Measurements from ENCODE around the gene YPEL3.

The YPEL3 gene

DNA sequence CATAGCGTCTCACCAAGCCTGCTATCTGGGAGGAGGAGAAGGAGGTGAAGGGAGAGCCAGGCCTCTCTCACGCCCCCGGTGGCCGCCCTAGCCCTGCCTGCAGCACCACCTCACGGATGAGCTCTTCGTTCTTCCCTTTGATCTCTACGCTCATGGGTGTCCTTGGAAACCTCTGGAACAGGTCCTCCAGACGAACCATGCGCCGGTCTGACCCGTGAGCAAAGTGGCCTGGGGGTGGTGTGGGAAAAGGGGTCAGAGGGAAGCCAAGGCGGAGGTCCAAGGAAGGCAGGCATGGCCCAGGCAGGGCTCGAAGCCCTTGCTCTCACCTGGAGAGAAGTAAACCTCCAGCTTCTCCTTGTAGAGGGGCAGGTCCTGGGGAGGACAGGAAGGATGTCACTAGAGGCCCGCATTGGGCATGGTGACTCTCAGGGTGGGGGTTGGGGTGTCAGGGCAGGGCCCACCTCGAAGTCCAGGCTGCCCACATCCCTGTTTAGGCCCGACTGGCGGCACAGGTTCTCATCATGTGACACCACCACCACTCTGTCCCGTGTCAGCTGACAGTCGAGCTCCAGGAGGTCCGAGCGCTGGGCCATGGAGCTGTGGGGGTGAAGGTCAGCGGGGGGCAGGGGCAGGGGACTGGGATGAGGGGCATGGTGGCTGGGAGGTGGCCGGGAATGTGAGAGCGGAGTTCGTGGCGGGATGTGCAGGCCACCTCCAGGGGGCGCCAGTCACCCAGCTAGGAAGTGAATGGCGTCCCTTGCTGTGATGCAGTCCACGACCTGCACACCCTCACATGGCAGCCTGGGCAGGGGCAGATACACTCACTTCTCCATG lies 16.4 kb upstream of the YPEL3 start:
- H3K36me3 Mint-ChIP-seq (ENCODE audit: low read depth) = peaks cover 11% of the 10 kb centered on the region
- no peaks in the 10 kb centered on the region for H3K9me3 Mint-ChIP-seq
- no peak overlapping the region for H3K4me3 Mint-ChIP-seq
- H3K27ac Mint-ChIP-seq = no peak overlapping the region
- H3K27me3 Mint-ChIP-seq (ENCODE audit: low read depth) = no peaks in the 10 kb centered on the region
- peaks cover 11% of the 10 kb centered on the region for H3K4me1 Mint-ChIP-seq (ENCODE audit: low read depth)

DNA sequence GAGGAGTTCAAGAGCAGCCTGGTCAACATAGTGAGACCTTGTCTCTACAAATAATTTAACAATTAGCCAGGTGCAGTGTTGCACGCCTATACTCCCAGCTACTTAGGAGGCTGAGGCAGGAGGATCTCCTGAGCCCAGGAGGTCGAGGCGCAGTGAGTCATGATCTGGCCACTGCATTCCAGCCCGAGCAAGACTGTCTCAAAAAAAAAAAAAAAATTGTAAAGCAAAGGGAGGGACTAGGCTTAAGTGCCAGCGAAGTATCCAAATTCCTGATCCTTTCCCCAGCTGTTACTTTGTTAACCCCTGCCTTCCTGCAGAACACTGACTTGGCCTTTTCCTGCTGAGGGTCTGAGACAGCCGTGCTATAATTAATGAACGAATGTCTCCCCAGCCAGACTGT lies 14.6 kb upstream of the YPEL3 start:
- H3K9me3 Mint-ChIP-seq = no peaks in the 10 kb centered on the region
- H3K4me3 Mint-ChIP-seq = no peak overlapping the region
- H3K36me3 Mint-ChIP-seq (ENCODE audit: low read depth) = peaks cover 15% of the 10 kb centered on the region
- H3K4me1 Mint-ChIP-seq (ENCODE audit: low read depth) = peaks cover 11% of the 10 kb centered on the region
- H3K27me3 Mint-ChIP-seq (ENCODE audit: low read depth) = no peaks in the 10 kb centered on the region
- no peak overlapping the region for H3K27ac Mint-ChIP-seq

DNA sequence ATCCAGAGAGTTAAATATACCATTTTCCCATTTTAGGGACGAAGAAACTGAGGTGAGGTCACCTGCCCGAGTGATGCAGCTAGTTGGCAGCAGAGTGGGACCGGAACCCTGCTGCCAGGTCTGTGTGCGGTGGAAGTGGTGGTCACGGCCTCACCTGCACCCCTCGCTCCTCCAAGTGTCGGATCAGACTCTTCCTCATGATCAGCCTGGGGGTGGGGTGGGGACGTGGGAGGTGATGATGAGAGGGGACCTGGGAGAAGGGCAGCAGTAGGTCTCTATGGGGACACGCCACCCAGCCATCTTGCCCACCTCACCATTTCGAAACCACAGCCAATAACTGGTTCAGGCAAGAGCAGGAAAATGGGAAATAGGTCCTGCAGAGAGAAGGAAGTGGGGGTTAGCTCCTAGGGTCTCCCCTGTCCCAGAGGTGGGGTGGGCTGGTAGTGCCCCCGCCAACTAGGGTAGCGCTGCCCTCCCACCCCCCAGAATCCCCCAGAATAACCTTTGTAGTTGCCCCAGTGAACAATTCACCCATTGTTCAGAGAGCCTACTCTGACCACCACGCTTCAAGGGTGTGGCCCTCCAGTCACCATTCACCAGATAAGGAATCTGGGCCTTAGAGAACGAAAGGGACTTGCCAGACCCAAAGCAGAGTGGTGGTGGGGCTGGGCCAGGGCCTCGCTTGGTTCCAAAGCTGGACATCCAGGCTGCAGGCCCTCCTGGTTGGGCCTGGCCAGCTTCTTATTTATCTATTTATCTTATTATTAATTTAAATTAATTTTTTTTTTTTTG lies 12.2 kb upstream of the YPEL3 start:
- Mint-ChIP-seq H3K27me3 (ENCODE audit: low read depth) (no peaks in the 10 kb centered on the region), H3K9me3 (no peaks in the 10 kb centered on the region), H3K4me1 (ENCODE audit: low read depth) (peaks cover 6% of the 10 kb centered on the region), H3K4me3 (no peak overlapping the region), H3K27ac (no peak overlapping the region), H3K36me3 (ENCODE audit: low read depth) (peaks cover 28% of the 10 kb centered on the region)

DNA sequence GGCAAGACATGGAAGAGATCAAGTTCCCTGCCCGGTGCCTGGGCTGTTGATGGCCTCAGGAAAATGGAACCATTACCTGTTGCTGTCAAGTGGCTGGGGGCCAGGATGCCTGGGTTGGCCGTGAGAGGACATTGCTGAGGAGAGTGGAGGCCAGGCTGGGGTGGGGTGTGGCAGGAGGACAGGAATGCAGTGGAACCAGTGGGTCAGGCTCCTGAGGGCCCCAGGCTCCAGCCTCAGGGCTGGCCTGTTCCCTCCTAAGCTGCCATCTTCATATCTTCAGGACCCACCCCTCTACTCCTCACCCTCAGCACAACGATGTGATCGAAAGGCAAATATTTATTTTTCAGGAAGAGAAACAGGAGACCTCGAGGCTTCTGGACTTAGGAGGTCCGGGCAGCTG lies 8.5 kb upstream of the YPEL3 start:
- Mint-ChIP-seq H3K4me1 (ENCODE audit: low read depth) (no peaks in the 10 kb centered on the region), H3K27ac (peak overlapping the region; percentile 6), H3K9me3 (peaks cover 4% of the 10 kb centered on the region), H3K36me3 (ENCODE audit: low read depth) (peaks cover 28% of the 10 kb centered on the region), H3K4me3 (no peak overlapping the region), H3K27me3 (ENCODE audit: low read depth) (no peaks in the 10 kb centered on the region)

DNA sequence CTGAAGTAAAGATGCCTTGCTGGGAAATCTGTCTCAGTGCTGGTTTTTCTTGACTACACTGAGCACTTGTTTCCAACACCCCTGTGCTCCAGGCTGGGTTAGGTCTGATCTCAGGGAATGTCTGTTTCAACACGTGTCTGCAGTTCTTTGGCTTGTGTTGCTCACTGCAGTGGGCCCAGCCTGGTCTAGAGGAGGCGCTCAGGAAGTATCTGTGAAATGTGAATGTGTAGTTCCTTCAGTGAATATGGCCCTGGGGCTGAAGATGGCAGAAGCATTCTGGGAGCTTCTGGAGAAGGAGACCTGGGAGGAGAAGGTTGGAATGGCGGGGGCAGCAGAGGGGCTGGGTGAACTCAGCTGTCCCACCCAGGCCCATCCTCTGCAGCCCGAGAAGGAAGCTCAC lies 8.1 kb upstream of the YPEL3 start:
- Mint-ChIP-seq H3K27me3 (ENCODE audit: low read depth) (no peaks in the 10 kb centered on the region), H3K4me1 (ENCODE audit: low read depth) (no peaks in the 10 kb centered on the region), H3K27ac (peak overlapping the region; percentile 6), H3K36me3 (ENCODE audit: low read depth) (peaks cover 28% of the 10 kb centered on the region), H3K4me3 (no peak overlapping the region), H3K9me3 (peaks cover 4% of the 10 kb centered on the region)

DNA sequence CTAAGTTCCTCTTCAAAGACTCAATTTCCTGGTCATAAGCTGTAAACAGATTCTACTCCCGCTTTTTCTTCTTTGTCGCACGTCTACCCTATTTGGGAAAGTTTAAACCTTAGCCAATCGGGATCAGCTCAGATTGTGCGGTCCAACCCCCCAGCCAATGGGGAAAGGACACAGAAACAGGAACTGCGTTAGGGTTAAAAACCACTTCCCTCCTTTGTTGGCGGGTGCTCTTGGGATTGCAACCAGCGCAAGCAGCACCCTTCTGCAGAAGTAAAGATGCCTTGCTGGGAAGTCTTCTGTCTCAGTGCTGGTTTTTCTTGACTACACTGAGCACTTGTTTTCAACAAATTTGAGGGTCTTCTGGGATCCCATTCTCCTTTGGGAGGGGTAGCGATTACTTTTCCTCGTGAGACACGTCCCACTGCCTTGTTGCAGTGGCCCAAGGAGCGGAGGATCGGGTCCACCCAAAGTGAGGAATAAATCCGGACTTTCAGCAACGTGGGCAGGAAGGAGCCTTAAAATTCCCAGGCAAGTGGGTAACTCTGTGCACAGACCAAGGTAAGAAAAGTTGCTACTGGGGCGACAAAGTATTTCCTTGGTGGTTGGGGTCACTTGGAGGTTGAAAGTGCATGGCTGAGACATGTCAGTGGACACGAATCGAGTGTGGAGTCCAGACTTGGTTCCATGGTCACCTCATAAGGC lies 1.0 kb upstream of the YPEL3 start:
- Mint-ChIP-seq H3K27ac (peak overlapping the region; percentile 85), H3K4me1 (ENCODE audit: low read depth) (peaks cover 22% of the 10 kb centered on the region), H3K27me3 (ENCODE audit: low read depth) (no peaks in the 10 kb centered on the region), H3K36me3 (ENCODE audit: low read depth) (peaks cover 33% of the 10 kb centered on the region), H3K4me3 (peak overlapping the region; percentile 54), H3K9me3 (peaks cover 25% of the 10 kb centered on the region)

DNA sequence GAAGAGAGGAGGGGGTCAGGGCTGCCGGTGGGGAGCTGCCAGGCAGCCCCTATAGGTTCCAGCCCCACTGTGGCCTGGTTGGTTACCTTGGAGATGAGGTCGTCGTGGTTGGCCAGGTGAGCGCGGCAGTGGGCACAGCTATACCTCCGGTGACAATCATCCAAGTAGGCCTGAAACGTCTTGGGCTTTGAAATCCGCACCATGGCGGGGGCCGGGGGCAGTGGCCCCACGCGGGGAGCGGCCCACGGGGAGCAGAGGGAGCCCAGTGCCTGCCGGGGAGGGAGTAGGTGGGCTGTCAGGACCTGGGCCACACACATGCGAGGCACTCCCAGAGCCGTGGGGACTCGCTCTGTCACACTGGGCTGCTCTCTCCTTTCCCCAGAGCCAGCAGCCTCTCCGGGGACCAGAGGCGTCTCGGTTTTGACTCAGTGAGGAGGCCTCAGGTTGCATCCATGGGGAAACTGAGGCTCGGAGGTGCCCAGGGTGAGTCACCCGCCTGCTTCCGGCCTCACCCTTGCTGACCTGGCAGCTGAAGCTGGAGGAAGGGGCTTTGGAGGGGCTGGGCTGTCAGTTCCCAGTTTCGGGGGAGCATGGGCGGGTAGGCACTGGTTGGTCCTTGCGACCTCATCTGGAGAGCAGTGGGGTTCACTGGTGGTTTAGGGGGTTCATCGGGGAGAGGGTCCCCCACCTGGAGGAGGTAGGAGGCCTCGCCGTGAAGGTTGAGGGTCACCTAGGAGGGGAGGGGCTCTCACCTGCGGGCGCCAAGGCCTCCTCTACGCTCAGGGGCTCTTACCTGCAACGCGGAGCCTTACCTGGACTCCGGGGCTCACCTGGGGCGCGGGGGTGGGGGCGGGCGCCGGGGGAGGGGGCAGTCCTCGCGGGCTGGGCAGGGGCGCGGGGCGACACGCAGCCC lies 591 bp downstream of the YPEL3 start:
- peaks cover 33% of the 10 kb centered on the region for H3K36me3 Mint-ChIP-seq (ENCODE audit: low read depth)
- peak overlapping the region; percentile 84 for H3K27ac Mint-ChIP-seq
- peaks cover 22% of the 10 kb centered on the region for H3K9me3 Mint-ChIP-seq
- peak overlapping the region; percentile 88 for H3K4me3 Mint-ChIP-seq
- H3K4me1 Mint-ChIP-seq (ENCODE audit: low read depth) = peaks cover 27% of the 10 kb centered on the region
- H3K27me3 Mint-ChIP-seq (ENCODE audit: low read depth) = no peaks in the 10 kb centered on the region

DNA sequence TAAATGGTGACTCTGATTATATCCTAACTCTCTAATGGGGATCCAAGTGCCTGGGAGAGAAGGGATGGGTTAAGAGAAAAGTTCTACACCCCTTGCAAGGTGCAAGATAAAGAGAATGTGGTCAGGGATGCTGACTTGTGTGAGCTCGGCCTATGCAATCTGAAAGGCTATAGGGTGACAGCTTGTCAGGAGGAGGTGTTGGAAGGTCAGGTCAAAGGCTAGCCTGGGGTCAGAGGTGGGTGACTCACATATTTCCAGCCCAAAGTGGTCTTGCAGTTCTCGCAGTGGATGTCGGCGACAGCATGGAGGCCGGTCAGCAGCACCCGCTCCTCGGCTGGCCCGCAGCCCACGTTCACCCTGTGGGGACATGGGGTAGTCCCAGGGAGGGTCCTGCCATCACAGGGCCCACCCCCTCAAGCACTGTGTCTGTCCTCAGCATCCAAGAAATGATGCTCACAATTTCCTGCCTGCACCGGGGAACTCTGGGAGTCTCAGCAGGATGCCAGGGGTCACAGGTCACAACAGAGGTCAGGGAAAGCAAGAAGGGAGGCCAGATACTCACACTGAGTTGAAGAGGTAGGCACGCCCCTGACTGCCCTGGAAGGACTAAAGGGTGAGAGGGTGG lies 1.4 kb downstream of the YPEL3 start:
- H3K36me3 Mint-ChIP-seq (ENCODE audit: low read depth) = peaks cover 33% of the 10 kb centered on the region
- H3K9me3 Mint-ChIP-seq = peaks cover 22% of the 10 kb centered on the region
- H3K27ac Mint-ChIP-seq = peak overlapping the region; percentile 84
- peak overlapping the region; percentile 88 for H3K4me3 Mint-ChIP-seq
- H3K4me1 Mint-ChIP-seq (ENCODE audit: low read depth) = peaks cover 34% of the 10 kb centered on the region
- no peaks in the 10 kb centered on the region for H3K27me3 Mint-ChIP-seq (ENCODE audit: low read depth)

DNA sequence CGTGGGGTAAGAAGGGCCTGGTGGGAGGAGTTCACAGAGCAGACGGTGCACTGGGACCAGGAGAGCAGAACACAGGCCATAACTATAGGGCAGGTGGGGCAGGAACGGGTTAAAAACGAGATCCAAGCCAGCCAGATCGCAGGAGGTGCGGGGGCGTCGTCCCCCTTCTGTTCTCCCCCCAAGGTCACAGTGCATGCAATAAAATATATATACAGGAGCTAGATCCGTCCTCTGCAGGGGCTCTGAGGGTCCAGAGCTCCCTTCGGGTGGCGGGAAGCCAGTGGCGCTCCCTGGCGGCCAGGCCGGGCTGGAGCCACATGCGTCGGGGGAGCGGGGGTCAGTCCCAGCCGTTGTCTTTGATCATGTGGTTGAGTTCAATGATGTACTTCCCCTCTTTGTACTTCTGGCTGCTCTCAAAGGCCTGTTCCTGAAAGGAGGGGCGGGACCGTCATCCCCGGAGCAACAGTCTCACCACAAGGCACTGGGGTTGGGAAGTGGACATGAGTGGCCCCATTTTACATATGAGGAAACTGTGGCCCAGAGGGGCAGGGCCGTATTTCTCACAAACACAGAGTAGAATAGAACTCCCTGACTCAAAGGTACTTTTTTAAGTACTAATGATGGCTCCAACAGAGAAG lies 3.5 kb downstream of the YPEL3 start:
- Mint-ChIP-seq H3K4me3 (peak overlapping the region; percentile 87), H3K9me3 (peaks cover 9% of the 10 kb centered on the region), H3K27ac (peak overlapping the region; percentile 94), H3K27me3 (ENCODE audit: low read depth) (no peaks in the 10 kb centered on the region), H3K36me3 (ENCODE audit: low read depth) (peaks cover 28% of the 10 kb centered on the region), H3K4me1 (ENCODE audit: low read depth) (peaks cover 40% of the 10 kb centered on the region)

DNA sequence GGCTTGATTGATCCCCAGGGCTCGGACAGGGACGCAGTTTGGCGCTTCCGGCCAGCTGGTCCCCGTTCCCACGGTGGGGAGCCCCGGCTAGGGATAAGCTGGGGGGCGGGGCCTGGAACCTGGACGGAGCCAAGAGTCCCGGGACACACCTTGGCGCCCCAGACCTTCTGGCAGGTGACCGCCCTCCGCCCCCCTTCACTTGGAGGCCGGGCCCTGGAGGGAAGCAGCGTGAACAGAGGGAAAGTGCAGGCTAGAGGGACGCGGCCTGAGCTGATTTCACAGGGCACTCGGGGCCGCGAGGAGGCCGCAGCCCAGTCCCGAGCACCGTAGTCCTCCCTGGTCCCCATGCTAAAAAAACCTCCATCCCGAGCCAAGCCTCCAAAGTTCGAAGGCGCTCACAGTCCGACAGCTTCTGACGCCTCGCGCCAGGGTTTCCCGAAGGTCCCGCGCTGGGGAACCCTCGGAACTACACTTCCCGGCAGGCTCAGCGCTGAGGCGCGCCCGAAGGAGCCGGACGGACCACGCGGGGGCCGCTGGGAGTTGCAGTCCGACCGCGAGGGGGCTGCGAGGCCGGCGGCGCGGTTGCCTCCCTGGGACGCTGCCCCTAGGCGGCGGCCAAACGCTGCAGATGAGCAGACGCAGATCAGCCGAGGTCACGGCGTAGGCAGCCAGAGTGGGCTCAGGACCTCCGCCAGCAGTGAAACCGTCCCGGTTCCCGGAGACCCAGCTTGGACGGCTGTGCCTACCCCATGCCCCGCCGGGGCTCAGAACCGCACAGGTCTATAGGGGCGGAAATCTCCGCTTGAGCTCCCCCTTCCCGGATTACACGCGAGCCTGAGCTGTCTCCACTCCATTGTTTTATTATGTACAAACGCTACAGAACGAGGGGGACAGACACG lies 4.3 kb downstream of the YPEL3 start, which contains the start of gene TBX6:
Gene TBX6, minus strand, starts transcription at position 451 of the 899 bp plus-strand sequence. CDS start 731 bp downstream, outside the sequence.
- Mint-ChIP-seq H3K27me3 (ENCODE audit: low read depth) (no peaks in the 10 kb centered on the region), H3K9me3 (peaks cover under 1% of the 10 kb centered on the region), H3K36me3 (ENCODE audit: low read depth) (peaks cover 26% of the 10 kb centered on the region), H3K27ac (peak within 1 kb of the TSS; percentile 94), H3K4me1 (ENCODE audit: low read depth) (peaks cover 41% of the 10 kb centered on the region), H3K4me3 (peak within 1 kb of the TSS; percentile 87)

DNA sequence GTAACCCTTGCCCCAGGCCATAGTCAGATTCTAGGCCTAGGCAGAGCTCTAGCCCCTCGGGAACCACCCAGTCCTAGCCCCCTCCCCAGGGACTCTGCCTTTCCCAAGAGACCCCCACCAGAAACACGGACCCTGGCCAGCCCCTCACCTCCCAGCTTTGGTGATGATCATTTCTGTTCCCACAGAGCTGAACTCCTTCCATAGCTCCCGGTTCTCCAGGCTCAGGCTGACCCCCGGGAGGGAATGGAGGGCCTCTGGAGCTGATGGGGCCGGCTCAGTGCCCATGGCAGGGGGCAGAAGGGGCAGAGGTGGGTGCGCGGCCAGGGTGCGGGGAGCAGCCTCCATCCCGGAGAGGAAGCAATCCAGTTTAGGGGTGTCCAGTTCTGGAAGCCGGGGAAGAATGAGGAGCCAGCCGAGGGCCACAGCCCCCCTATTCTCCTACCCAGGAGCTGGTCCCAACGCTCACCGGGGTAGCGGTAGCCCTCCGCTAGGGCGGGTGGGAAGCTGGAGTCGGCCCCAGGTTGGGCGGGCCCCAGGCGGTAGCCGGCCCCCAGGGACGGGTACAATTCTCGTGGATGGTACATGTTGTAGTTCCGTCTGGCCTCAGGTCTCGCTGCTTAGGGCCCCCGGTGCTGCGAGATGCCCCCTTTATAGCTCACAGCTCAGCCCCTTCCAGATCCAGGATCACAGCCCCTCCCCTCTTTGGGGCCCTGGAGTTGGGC lies 5.2 kb downstream of the YPEL3 start:
- peaks cover 39% of the 10 kb centered on the region for H3K4me1 Mint-ChIP-seq (ENCODE audit: low read depth)
- no peaks in the 10 kb centered on the region for H3K9me3 Mint-ChIP-seq
- peaks cover 27% of the 10 kb centered on the region for H3K36me3 Mint-ChIP-seq (ENCODE audit: low read depth)
- H3K27me3 Mint-ChIP-seq (ENCODE audit: low read depth) = no peaks in the 10 kb centered on the region
- peak overlapping the region; percentile 57 for H3K4me3 Mint-ChIP-seq
- H3K27ac Mint-ChIP-seq = peak overlapping the region; percentile 77

All from T-helper 1 cell treated with Interleukin-12 subunit alpha and Interleukin-12 subunit beta and Interleukin-4 antibody, amounts not matched to agents 30 μg/mL and 1 μg/mL, for 36 hours (primary cell).